ENCODE data around the gene PLEKHG5.
A peak's percentile ranks its signal among the peaks of the same experiment; 100 is the strongest.

PLEKHG5 gene

GRCh38 chr1:6483017-6483760, 8.3 kb downstream of the PLEKHG5 start:
- TF ChIP-seq EP300 (IDR thresholded peaks at IDR 0.05; ENCODE audit: borderline replicate concordance) (no peak), TAF1 (IDR thresholded peaks at IDR 0.05; ENCODE audit: low read depth) (no peak), USF1 (IDR thresholded peaks at IDR 0.05) (peak; percentile 64; the same call in 1 of the 2 replicates), YY1 (IDR thresholded peaks at IDR 0.05; ENCODE audit: low read depth) (no peak)
- TF ChIP-seq, protein P1, sequence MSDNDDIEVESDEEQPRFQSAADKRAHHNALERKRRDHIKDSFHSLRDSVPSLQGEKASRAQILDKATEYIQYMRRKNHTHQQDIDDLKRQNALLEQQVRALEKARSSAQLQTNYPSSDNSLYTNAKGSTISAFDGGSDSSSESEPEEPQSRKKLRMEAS (IDR thresholded peaks at IDR 0.05) = peak; percentile 21; the same call in 1 of the 2 replicates

DNA sequence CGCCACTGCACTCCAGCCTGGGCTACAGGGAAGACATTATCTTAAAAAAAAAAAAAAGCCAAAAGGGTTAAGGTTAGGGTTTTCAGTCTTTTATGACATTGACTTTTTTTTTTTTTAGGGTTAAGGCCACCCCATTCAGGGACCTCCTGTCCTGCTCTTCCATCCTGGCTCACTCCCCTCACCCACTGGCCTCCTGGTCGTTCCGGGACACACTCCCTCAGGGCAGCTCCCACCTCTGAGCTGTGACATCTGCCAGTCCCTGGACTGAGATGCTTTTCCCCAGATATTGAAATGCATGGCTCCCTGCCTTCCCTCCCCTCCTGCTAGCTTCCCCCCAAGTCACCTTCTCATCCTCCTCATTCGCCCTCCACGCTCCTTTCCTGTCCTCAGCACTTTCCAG, 9.6 kb downstream of the PLEKHG5 start:
- no peak for TF ChIP-seq USF1 (IDR thresholded peaks at IDR 0.05)
- TF ChIP-seq TCF12 (IDR thresholded peaks at IDR 0.05; ENCODE audit: low read depth) = no peak
- TF ChIP-seq TAF1 (IDR thresholded peaks at IDR 0.05; ENCODE audit: low read depth) = no peak
- TF ChIP-seq, protein P2, sequence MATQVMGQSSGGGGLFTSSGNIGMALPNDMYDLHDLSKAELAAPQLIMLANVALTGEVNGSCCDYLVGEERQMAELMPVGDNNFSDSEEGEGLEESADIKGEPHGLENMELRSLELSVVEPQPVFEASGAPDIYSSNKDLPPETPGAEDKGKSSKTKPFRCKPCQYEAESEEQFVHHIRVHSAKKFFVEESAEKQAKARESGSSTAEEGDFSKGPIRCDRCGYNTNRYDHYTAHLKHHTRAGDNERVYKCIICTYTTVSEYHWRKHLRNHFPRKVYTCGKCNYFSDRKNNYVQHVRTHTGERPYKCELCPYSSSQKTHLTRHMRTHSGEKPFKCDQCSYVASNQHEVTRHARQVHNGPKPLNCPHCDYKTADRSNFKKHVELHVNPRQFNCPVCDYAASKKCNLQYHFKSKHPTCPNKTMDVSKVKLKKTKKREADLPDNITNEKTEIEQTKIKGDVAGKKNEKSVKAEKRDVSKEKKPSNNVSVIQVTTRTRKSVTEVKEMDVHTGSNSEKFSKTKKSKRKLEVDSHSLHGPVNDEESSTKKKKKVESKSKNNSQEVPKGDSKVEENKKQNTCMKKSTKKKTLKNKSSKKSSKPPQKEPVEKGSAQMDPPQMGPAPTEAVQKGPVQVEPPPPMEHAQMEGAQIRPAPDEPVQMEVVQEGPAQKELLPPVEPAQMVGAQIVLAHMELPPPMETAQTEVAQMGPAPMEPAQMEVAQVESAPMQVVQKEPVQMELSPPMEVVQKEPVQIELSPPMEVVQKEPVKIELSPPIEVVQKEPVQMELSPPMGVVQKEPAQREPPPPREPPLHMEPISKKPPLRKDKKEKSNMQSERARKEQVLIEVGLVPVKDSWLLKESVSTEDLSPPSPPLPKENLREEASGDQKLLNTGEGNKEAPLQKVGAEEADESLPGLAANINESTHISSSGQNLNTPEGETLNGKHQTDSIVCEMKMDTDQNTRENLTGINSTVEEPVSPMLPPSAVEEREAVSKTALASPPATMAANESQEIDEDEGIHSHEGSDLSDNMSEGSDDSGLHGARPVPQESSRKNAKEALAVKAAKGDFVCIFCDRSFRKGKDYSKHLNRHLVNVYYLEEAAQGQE (IDR thresholded peaks at IDR 0.05; ENCODE audit: low read depth) = no peak
- no peak for TF ChIP-seq EGR1 (IDR thresholded peaks at IDR 0.05)

- TF ChIP-seq EP300 (IDR thresholded peaks at IDR 0.05; ENCODE audit: borderline replicate concordance) = no peak
- TF ChIP-seq, protein P2 (IDR thresholded peaks at IDR 0.05; ENCODE audit: low read depth) = no peak
- no peak for TF ChIP-seq USF1 (IDR thresholded peaks at IDR 0.05)
- TF ChIP-seq TCF12 (IDR thresholded peaks at IDR 0.05; ENCODE audit: low read depth) = no peak
- no peak for TF ChIP-seq YY1 (IDR thresholded peaks at IDR 0.05; ENCODE audit: low read depth)
- no peak for TF ChIP-seq FOXM1 (IDR thresholded peaks at IDR 0.05; ENCODE audit: borderline replicate concordance, low read depth)
- TF ChIP-seq, protein P1 (IDR thresholded peaks at IDR 0.05) = no peak
- TF ChIP-seq TAF1 (IDR thresholded peaks at IDR 0.05; ENCODE audit: low read depth) = no peak
- TF ChIP-seq EGR1 (IDR thresholded peaks at IDR 0.05) = no peak
- no peak for TF ChIP-seq CREB1 (IDR thresholded peaks at IDR 0.05; ENCODE audit: low read depth)
- no peak for TF ChIP-seq NFIC (IDR thresholded peaks at IDR 0.05)
- TF ChIP-seq TEAD4 (IDR thresholded peaks at IDR 0.05) = no peak
- TF ChIP-seq RAD21 (IDR thresholded peaks at IDR 0.05; ENCODE audit: low read depth) = no peak
- TF ChIP-seq ZBTB7A (IDR thresholded peaks at IDR 0.05; ENCODE audit: low read depth) = no peak
- no peak for TF ChIP-seq CEBPB (IDR thresholded peaks at IDR 0.05)
Measured at GRCh38 chr1:6477039-6477820, 14.2 kb downstream of the PLEKHG5 start.

GRCh38 chr1:6476483-6476882, 15.0 kb downstream of the PLEKHG5 start:
- no peak for TF ChIP-seq TEAD4 (IDR thresholded peaks at IDR 0.05)

DNA sequence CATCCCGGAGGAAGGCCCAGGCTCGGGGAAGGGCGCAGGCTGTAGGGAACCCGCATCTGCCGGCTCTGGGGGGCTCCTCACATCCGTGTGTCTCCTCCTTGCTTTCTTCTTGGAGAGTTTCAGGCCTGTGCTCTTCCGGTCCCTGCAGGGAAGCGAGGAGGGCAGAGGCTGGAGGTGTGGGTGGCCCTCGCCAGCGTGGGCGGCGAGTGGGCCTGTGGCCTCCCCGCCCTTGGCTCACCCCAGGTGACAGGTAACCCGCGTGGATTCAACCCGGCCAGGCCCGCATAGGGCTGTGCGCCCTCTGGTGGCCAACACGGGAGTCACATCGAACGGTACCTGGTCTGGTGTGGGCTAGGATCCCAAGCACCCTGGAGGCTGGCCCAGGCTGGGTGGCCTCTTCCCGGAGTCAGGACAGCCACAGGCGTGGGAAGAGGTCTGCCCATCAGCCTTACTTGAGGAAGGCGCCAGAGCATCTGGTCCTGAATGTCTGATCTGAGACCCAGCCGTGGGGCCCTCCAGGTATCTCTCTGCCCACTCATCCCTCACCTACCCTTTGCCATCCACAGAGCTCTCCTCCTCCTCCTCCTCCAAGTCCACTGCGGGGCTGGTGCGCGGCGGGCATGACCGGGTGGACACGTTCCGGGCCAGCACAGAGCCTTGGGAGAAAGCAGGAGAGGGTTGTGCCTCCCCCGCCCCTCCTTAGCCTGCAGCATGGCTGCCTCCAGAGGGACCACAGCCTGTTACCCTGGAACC, 15.9 kb downstream of the PLEKHG5 start:
- TF ChIP-seq, protein P2 (IDR thresholded peaks at IDR 0.05; ENCODE audit: low read depth) = no peak
- TF ChIP-seq RAD21 (IDR thresholded peaks at IDR 0.05; ENCODE audit: low read depth) (peak; percentile 56), EGR1 (IDR thresholded peaks at IDR 0.05) (0 out of 2 replicates have a peak, but pooled peaks have one; percentile 40)
